GM18505 (cell line): ENCODE results near the gene PPEF1.

Experiments used
- ATAC-seq: cut with Tn5 transposase; IDR thresholded peaks from one replicate; pipeline ENCODE4 v1.9.1; 2021; ENCODE audit not compliant: unreplicated experiment
- POLR2A ChIP-seq: IDR thresholded peaks from 4 replicates; pipeline ENCODE4 v1.6.1; 2011; ENCODE audit warnings: borderline replicate concordance; ENCODE audit not compliant: insufficient read depth, insufficient read length; ENCODE audit errors: extremely low read depth

Gene PPEF1, protein sequence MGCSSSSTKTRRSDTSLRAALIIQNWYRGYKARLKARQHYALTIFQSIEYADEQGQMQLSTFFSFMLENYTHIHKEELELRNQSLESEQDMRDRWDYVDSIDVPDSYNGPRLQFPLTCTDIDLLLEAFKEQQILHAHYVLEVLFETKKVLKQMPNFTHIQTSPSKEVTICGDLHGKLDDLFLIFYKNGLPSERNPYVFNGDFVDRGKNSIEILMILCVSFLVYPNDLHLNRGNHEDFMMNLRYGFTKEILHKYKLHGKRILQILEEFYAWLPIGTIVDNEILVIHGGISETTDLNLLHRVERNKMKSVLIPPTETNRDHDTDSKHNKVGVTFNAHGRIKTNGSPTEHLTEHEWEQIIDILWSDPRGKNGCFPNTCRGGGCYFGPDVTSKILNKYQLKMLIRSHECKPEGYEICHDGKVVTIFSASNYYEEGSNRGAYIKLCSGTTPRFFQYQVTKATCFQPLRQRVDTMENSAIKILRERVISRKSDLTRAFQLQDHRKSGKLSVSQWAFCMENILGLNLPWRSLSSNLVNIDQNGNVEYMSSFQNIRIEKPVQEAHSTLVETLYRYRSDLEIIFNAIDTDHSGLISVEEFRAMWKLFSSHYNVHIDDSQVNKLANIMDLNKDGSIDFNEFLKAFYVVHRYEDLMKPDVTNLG

GRCh38 chrX:18707426-18708049, at the start of gene PPEF1:
TSS of gene PPEF1 (plus strand) at chrX:18707645. CDS start at chrX:18707781, 136 bp downstream.
- no peak for TF ChIP-seq POLR2A
- no peak for ATAC-seq

DNA sequence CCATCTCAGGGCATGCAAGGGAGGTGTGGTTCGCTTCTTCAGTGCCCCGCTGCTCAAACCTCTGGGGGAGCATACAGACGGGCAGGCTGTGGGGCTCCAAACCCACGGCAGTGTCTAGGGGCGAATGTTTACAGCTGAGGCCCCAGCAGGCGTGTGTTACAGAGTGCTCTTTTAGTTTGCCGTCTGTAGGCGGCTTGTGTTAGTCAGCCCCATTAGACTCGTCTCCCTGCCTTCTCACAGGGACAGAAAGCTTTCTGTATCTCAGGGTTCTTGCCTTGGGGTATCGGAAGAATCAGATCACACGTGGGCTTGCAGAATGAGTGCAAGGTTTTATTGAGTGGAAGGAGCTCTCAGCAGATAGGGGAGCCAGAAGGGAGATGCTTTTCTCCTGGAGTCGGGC, 46.2 kb upstream of the PPEF1 start:
- ATAC-seq, result no peak
- no peak for TF ChIP-seq POLR2A

DNA sequence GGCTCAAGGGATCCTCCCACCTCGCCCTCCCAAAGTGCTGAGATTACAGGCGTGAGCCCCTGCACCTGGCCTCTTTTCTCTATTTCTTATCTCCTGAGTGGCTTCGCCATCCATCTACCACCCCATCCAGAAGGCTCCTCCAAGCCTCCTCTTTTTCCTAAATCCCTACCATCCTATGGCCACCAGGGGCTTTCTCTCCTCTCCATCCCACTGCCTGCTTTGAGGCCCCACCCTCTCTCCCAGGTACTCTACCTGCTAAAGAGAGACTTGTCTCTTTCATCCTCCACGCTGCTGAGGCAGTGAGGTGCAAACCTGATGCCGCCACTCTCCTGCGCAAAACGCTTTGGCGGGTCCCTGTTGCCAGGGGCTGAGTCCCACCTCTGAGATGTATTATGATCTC, 42.5 kb upstream of the PPEF1 start:
- no peak for TF ChIP-seq POLR2A
- no peak for ATAC-seq

GRCh38 chrX:18666614-18667013, 40.8 kb upstream of the PPEF1 start:
- no peak for TF ChIP-seq POLR2A
- ATAC-seq, result no peak

DNA sequence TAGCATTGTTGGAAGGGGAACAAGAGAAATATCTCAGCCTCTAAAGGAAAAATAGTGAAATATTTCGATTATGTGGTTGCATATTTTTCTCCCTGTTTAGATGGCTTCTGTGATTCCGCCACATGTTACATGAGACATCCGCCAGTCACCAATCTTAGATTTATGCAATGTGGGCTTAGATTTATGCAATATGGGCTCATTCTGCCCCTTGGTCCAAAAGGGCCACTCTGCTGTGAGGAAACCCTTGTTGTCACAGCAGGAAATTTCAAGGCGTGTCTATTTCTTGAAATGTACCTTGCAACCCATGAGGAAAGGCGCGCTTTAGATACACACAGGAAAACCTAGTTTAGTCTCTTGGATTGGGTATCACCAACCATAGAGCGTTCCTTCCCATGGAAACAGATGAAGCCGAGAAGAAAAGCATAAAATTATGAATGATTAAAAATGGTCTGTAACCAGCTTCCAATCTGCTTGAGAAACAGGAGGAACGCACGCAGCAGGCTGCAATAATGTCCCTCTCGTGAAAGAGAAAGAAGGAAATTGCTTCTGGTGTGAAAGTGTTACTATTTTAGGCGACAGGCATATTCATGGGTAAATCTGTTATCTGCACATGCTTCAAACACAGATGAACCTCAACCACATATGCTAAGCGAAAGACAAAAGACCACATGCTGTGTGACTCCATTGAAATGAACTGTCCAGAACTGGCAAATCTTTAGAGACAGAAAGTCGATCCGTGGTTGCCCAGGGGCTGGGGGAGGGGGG, 39.2 kb upstream of the PPEF1 start:
- TF ChIP-seq POLR2A, result no peak
- ATAC-seq, result no peak

DNA sequence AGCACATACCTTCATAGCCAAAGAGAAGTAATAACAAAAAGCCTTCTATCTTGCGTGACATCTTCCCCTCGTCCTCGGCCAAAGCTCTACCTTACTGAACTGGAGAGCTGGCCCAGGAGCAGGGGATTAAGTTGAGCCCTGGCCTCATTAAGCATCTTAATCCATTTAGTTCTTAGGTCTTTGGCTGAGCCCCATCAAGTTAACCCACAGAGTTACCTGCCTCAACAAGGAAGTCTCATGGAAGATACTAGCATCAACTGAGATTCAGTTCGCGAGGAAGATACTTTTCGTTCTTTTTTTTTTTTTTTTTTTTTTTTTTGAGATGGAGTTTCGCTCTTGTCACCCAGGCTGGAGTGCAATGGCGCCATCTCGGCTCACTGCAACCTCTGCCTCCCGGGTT, 35.4 kb upstream of the PPEF1 start, which contains the start of gene RS1:
RS1 (minus strand) TSS at position 101 of the 400 bp plus-strand sequence; CDS start at position 61, 40 bp downstream.
- no peak for ATAC-seq
- TF ChIP-seq POLR2A, result no peak

DNA sequence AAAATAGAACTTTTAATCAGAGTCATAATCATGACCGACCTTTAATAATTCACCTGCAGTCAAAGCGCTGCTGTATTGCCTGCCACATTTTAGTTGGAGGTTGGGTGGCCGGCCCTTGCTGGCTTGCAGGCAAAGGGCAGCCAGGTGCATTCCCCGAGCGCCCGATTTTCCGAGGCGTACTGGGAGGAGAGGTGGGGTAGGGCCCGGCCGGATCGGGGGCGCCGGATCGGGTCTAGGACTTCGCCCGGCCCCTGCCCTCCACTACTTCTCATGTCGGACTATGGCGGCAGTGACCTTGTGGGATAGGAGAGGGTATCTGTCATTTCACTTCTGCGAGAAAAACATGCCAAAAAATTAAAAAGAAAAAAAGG, 33.0 kb upstream of the PPEF1 start:
- peak; percentile 26 for ATAC-seq
- no peak for TF ChIP-seq POLR2A

GRCh38 chrX:18674788-18675735, 32.4 kb upstream of the PPEF1 start:
- peak; percentile 73 for ATAC-seq
- peak; percentile 56 for TF ChIP-seq POLR2A

DNA sequence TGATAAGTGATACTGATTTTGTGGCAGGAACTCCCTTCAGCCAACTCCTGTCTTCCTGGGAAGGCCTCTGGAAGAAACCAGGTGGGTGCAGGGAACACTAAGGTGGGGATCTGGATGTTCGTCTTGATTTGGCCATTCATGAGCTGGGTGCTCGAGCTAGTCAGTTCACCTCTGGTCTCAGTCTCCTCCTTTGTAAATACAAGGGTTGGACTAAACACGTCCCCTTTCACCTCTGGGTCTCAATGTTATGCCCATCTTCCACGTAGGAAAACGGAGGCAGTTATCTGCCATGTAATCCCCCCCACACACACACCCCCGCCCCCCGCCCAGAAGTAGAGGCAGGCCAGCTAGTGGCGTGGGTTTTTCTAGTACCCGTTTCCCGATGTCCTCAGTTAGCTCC, 31.4 kb upstream of the PPEF1 start:
- ATAC-seq, result no peak
- no peak for TF ChIP-seq POLR2A

- TF ChIP-seq POLR2A, result no peak
- ATAC-seq, result no peak
Observed at GRCh38 chrX:18676470-18676869, 31.0 kb upstream of the PPEF1 start.

- no peak for TF ChIP-seq POLR2A
- no peak for ATAC-seq
Observed at GRCh38 chrX:18677161-18677869, 30.1 kb upstream of the PPEF1 start.
